Measurements from ENCODE around the gene SPECC1. TPM values are rescaled to one million over a fixed set of nuclear protein-coding genes. Genes with fewer than 3 reads are reported as not detected.

The SPECC1 gene
- total and polyA plus RNA-seq, 10 of the 15 experiments (the other 5 are each of a cell fraction or from before 2014, with no cell fraction given): 6.4 to 40.6 (median 23.9) TPM

GRCh38 chr17:20202141-20202621, 193.0 kb downstream of the SPECC1 start:
- Histone ChIP-seq H2AFZ (ENCODE audit: control insufficient read depth, low read depth, low read length) (no peak overlapping the region), H3K4me2 (ENCODE audit: control insufficient read depth, insufficient read depth) (no peak overlapping the region), H3K27ac (ENCODE audit: control insufficient read depth, insufficient read depth) (no peak overlapping the region), H4K20me1 (ENCODE audit: control insufficient read depth, insufficient read depth) (no peaks in the 10 kb centered on the region), H3K79me2 (ENCODE audit: control insufficient read depth, insufficient read depth, low read length) (no peaks in the 10 kb centered on the region), H3K27me3 (replicated peaks in 1 of 2; ENCODE audit: control insufficient read depth in 2 of 2, insufficient read depth in 2 of 2, low read length in 1 of 2) (no peaks in the 10 kb centered on the region), H3K9me3 (replicated peaks; ENCODE audit: control insufficient read depth, insufficient read depth, low read length) (no peaks in the 10 kb centered on the region), H3K9ac (ENCODE audit: control insufficient read depth, insufficient read depth, low read length) (no peak overlapping the region), H3K36me3 (ENCODE audit: control insufficient read depth in 2 of 2, insufficient read depth in 2 of 2, low read length in 1 of 2) (no peaks in the 10 kb centered on the region; a peak in 1 of 4 replicates), H3K4me1 (ENCODE audit: control insufficient read depth, insufficient read depth, low read length) (peaks cover 17% of the 10 kb centered on the region), H3K4me3 (no peak overlapping the region)
- ChIA-PET CTCF (no interaction called here), POLR2A (no interaction called here), SMC1A (ENCODE audit: uncharacterized antibody, unreplicated experiment) (interaction anchor here (0.6 kb wide), 2 partner anchors 35 to 219 kb away, joined by 3 read pairs; no protein-coding TSS in a partner anchor), RAD21 (ENCODE audit: unreplicated experiment) (no interaction called here)
- in situ Hi-C loops (cut with MboI) (no loop called here), intact Hi-C loops (cut with micrococcal nuclease; ENCODE audit: unreplicated experiment) (no loop called here)
- peak; percentile 33; the same call in 2 of the 3 replicates for ATAC-seq
- TF ChIP-seq STAT3 (IDR thresholded peaks at IDR 0.05; ENCODE audit: low read depth, low read length): no peak
- no peak for TF ChIP-seq SMARCA5 (IDR thresholded peaks at IDR 0.05)
- TF ChIP-seq RFX5 (IDR thresholded peaks at IDR 0.05; ENCODE audit: low read depth, low read length): no peak
- TF ChIP-seq SPI1 (IDR thresholded peaks at IDR 0.05; ENCODE audit: borderline replicate concordance, insufficient read depth, low read depth, low read length): peak; percentile 50; the same call in 1 of the 2 replicates
- FAIRE-seq: peak; percentile 13
- no peak for DNase-seq (ENCODE audit: low read depth, low spot score)
- no TSS peak for BruUV-seq (replicated peaks)
- WGBS (ENCODE audit: insufficient coverage, insufficient replicate concordance, low lambda C conversion rate, missing lambda C conversion rate): 49% methylated on average over 3 of the region's 3 CpGs

DNA sequence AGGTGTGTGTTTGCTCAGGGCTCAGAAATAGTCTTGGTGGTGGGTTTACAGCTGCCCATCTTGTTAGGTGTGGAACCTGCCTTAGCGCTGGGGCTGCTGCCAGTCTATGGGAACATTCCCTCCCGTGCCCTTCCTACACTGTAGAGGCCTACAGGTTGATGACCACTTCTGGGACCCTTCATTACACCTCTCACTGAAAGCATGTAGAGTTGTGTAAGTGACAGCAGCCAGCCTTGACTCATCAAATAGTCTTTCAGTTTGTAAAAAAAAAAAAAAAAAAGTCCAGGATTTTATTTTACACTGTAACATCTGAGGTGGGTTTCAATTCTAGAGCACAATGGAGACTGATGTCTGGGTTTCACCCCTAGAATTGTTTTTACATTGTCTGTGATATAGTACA, 193.9 kb downstream of the SPECC1 start:
- ChIA-PET SMC1A (ENCODE audit: uncharacterized antibody, unreplicated experiment) (interaction anchor here (0.6 to 1.8 kb wide), 3 partner anchors 36 to 219 kb away, joined by 3 to 6 read pairs (median 3); no protein-coding TSS in a partner anchor), POLR2A (no interaction called here)

More for the DNA sequence above, 193.9 kb downstream of the SPECC1 start:
- TF ChIP-seq, protein P1, sequence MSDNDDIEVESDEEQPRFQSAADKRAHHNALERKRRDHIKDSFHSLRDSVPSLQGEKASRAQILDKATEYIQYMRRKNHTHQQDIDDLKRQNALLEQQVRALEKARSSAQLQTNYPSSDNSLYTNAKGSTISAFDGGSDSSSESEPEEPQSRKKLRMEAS (IDR thresholded peaks at IDR 0.05; ENCODE audit: low read depth, low read length): no peak
- TF ChIP-seq NFXL1 (IDR thresholded peaks at IDR 0.05; ENCODE audit: borderline replicate concordance) (no peak), SRF (IDR thresholded peaks at IDR 0.05; ENCODE audit: low read depth in 2 of 2, low read length in 2 of 2) (no peak), CBX5 (IDR thresholded peaks at IDR 0.05; ENCODE audit: low read depth) (no peak), SREBF2 (IDR thresholded peaks at IDR 0.05; ENCODE audit: low read length) (no peak)
- TF ChIP-seq, protein P2, sequence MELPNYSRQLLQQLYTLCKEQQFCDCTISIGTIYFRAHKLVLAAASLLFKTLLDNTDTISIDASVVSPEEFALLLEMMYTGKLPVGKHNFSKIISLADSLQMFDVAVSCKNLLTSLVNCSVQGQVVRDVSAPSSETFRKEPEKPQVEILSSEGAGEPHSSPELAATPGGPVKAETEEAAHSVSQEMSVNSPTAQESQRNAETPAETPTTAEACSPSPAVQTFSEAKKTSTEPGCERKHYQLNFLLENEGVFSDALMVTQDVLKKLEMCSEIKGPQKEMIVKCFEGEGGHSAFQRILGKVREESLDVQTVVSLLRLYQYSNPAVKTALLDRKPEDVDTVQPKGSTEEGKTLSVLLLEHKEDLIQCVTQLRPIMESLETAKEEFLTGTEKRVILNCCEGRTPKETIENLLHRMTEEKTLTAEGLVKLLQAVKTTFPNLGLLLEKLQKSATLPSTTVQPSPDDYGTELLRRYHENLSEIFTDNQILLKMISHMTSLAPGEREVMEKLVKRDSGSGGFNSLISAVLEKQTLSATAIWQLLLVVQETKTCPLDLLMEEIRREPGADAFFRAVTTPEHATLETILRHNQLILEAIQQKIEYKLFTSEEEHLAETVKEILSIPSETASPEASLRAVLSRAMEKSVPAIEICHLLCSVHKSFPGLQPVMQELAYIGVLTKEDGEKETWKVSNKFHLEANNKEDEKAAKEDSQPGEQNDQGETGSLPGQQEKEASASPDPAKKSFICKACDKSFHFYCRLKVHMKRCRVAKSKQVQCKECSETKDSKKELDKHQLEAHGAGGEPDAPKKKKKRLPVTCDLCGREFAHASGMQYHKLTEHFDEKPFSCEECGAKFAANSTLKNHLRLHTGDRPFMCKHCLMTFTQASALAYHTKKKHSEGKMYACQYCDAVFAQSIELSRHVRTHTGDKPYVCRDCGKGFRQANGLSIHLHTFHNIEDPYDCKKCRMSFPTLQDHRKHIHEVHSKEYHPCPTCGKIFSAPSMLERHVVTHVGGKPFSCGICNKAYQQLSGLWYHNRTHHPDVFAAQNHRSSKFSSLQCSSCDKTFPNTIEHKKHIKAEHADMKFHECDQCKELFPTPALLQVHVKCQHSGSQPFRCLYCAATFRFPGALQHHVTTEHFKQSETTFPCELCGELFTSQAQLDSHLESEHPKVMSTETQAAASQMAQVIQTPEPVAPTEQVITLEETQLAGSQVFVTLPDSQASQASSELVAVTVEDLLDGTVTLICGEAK (IDR thresholded peaks at IDR 0.05; ENCODE audit: borderline replicate concordance): no peak
- TF ChIP-seq, protein P3, sequence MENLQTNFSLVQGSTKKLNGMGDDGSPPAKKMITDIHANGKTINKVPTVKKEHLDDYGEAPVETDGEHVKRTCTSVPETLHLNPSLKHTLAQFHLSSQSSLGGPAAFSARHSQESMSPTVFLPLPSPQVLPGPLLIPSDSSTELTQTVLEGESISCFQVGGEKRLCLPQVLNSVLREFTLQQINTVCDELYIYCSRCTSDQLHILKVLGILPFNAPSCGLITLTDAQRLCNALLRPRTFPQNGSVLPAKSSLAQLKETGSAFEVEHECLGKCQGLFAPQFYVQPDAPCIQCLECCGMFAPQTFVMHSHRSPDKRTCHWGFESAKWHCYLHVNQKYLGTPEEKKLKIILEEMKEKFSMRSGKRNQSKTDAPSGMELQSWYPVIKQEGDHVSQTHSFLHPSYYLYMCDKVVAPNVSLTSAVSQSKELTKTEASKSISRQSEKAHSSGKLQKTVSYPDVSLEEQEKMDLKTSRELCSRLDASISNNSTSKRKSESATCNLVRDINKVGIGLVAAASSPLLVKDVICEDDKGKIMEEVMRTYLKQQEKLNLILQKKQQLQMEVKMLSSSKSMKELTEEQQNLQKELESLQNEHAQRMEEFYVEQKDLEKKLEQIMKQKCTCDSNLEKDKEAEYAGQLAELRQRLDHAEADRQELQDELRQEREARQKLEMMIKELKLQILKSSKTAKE (IDR thresholded peaks at IDR 0.05; ENCODE audit: low read depth, poor library complexity, severe bottlenecking): no peak
- Histone ChIP-seq H3K9ac (ENCODE audit: control insufficient read depth, insufficient read depth, low read length) (no peak overlapping the region), H3K79me2 (ENCODE audit: control insufficient read depth, insufficient read depth, low read length) (no peaks in the 10 kb centered on the region), H3K36me3 (ENCODE audit: control insufficient read depth in 2 of 2, insufficient read depth in 2 of 2, low read length in 1 of 2) (no peaks in the 10 kb centered on the region; a peak in 1 of 4 replicates), H3K4me2 (ENCODE audit: control insufficient read depth, insufficient read depth) (no peak overlapping the region; the same call in 1 of the 2 replicates), H3K27ac (ENCODE audit: control insufficient read depth, insufficient read depth) (peak overlapping the region; percentile 40; the same call in 1 of the 2 replicates), H3K4me3 (no peak overlapping the region), H3K4me1 (ENCODE audit: control insufficient read depth, insufficient read depth, low read length) (peaks cover 17% of the 10 kb centered on the region), H3K27me3 (replicated peaks in 1 of 2; ENCODE audit: control insufficient read depth in 2 of 2, insufficient read depth in 2 of 2, low read length in 1 of 2) (no peaks in the 10 kb centered on the region), H4K20me1 (ENCODE audit: control insufficient read depth, insufficient read depth) (no peaks in the 10 kb centered on the region), H3K9me3 (replicated peaks; ENCODE audit: control insufficient read depth, insufficient read depth, low read length) (no peaks in the 10 kb centered on the region), H2AFZ (ENCODE audit: control insufficient read depth, low read depth, low read length) (no peak overlapping the region)
- ATAC-seq: peak; percentile 43
- no TSS peak for BruUV-seq (replicated peaks)
- intact Hi-C loops (cut with micrococcal nuclease; ENCODE audit: unreplicated experiment) (no loop called here), in situ Hi-C loops (cut with MboI) (no loop called here)
- DNase-seq (ENCODE audit: low read depth, low spot score): no peak
- ChIA-PET CTCF (interaction anchor here (1.2 kb wide), 1 partner anchor 82 kb away, joined by 3 read pairs; no protein-coding TSS in a partner anchor), RAD21 (ENCODE audit: unreplicated experiment) (interaction anchor here (0.9 kb wide), 1 partner anchor 24 kb away, joined by 3 read pairs; no protein-coding TSS in a partner anchor)
- no peak for FAIRE-seq
- 100% methylated on average over 2 of the region's 2 CpGs for WGBS (ENCODE audit: insufficient coverage, insufficient replicate concordance, low lambda C conversion rate, missing lambda C conversion rate)
